ENCODE results near the gene VAPA. TPM values are rescaled to one million over a fixed set of nuclear protein-coding genes. Genes with fewer than 3 reads are reported as not detected.

The VAPA gene
- total RNA-seq, 1 donor from 2014 or later, result 130 TPM

DNA sequence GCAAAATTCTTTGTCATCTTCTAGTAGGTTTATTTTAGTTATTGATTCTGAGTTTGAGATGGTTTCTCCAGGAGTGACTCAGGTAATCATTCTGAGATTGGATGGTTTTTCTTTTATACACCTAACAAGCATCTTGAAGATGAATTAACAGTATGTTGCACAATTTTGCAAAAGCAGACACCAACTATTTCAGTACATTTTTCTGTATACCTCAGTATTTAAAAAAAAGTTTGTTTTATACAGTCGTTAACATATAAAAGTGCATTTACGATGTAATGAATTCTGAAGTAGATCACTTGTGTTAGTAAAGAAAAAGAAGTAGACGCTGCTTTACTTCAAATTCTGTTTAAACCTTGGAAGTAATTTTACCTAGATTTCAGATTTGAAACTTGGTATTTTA, 3.0 kb downstream of the VAPA start:
- H3K9me3 Mint-ChIP-seq, result no peaks in the 10 kb centered on the region
- H3K27me3 Mint-ChIP-seq (ENCODE audit: low read depth), result no peaks in the 10 kb centered on the region
- no peak for TF ChIP-seq CTCF (IDR thresholded peaks at IDR 0.05; ENCODE audit: unreplicated experiment)
- no peak for DNase-seq (ENCODE audit: low spot score in 2 of 2, unreplicated experiment in 2 of 2)
- H3K4me3 Mint-ChIP-seq, result no peak overlapping the region
- H3K36me3 Mint-ChIP-seq, result no peaks in the 10 kb centered on the region
- no peak overlapping the region for H3K27ac Mint-ChIP-seq
- H3K4me1 Mint-ChIP-seq, result peaks cover 21% of the 10 kb centered on the region

GRCh38 chr18:9918016-9918680, 4.3 kb downstream of the VAPA start:
- Mint-ChIP-seq H3K36me3 (no peaks in the 10 kb centered on the region), H3K27ac (no peak overlapping the region), H3K4me1 (peaks cover 18% of the 10 kb centered on the region), H3K27me3 (ENCODE audit: low read depth) (no peaks in the 10 kb centered on the region), H3K4me3 (no peak overlapping the region), H3K9me3 (no peaks in the 10 kb centered on the region)
- DNase-seq (ENCODE audit: low spot score in 2 of 2, unreplicated experiment in 2 of 2), result no peak
- TF ChIP-seq CTCF (IDR thresholded peaks at IDR 0.05; ENCODE audit: unreplicated experiment), result no peak

DNA sequence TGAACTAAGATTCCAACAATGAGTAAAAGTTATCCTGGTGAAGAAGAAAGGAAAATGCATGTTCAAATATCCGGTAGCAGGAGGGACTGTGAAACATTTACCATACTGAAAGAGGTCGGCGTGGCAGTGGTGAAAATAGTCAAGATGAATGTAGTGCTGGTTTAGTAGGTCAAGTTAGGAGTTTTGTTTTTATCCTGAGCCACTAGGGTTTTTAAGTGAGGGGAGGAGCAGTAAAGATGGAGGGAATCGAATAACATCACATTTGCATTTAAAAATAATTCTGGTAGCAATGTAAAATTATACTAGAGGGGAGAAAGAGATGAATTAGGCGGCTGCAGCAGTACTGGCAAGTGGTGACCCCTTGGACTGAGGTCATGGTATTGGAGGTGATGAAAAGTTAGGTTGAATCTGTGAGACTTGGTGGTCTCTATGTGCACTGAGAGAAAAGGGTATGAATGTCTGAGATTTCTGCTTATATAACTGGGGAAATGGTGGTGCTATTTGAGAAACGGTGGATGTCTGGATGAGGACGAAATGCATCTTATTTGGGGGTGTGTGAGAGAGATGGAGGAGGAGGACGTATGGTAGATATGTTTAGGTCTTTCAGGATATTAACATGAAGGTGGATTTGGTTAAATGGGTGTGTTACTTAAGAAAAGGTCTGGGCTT, 5.9 kb downstream of the VAPA start:
- no peaks in the 10 kb centered on the region for H3K27me3 Mint-ChIP-seq (ENCODE audit: low read depth)
- no peaks in the 10 kb centered on the region for H3K36me3 Mint-ChIP-seq
- no peaks in the 10 kb centered on the region for H3K9me3 Mint-ChIP-seq
- H3K4me3 Mint-ChIP-seq, result no peak overlapping the region
- no peak overlapping the region for H3K27ac Mint-ChIP-seq
- no peak for TF ChIP-seq CTCF (IDR thresholded peaks at IDR 0.05; ENCODE audit: unreplicated experiment)
- no peak for DNase-seq (ENCODE audit: low spot score in 2 of 2, unreplicated experiment in 2 of 2)
- peaks cover 24% of the 10 kb centered on the region for H3K4me1 Mint-ChIP-seq

DNA sequence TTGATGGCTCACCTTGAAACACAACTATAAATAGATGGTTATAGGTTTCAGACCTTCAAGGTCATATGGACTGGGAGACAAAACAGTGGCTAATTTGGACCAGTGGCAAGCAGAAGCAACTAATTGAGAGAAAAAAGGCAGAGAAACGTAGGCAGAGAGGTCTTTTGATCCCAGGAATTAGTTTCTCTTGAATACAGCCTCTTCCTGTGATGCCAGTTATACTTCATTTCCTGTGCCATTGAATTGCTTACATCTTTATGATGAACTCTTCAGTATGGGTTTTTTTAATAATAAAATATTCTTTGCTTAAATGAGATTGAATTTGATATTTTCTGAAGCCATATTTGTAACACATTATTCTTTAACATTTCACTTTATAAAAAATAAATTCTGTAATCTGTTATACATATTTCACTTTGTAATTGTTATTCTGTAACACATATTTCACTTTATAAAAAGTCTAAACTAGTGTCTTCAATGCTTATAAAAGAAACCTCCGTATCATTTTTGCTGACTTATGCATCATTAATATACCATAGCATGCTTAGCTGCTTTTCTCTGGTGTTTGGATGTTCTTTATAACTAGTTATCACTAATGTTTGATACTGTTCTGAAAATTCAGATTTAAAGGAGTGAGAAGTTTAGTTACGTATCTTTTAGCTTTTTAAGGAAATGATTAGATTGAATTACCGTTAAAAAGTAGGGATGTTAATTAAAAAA, 8.9 kb downstream of the VAPA start:
- Mint-ChIP-seq H3K27me3 (ENCODE audit: low read depth) (no peaks in the 10 kb centered on the region), H3K27ac (no peak overlapping the region), H3K4me1 (peaks cover 30% of the 10 kb centered on the region), H3K36me3 (no peaks in the 10 kb centered on the region), H3K9me3 (no peaks in the 10 kb centered on the region), H3K4me3 (no peak overlapping the region)
- no peak for TF ChIP-seq CTCF (IDR thresholded peaks at IDR 0.05; ENCODE audit: unreplicated experiment)
- DNase-seq (ENCODE audit: low spot score in 2 of 2, unreplicated experiment in 2 of 2), result no peak

- H3K27me3 Mint-ChIP-seq (ENCODE audit: low read depth), result no peaks in the 10 kb centered on the region
- no peaks in the 10 kb centered on the region for H3K9me3 Mint-ChIP-seq
- no peak overlapping the region for H3K4me3 Mint-ChIP-seq
- no peak for DNase-seq (ENCODE audit: low spot score in 2 of 2, unreplicated experiment in 2 of 2)
- H3K36me3 Mint-ChIP-seq, result no peaks in the 10 kb centered on the region
- TF ChIP-seq CTCF (IDR thresholded peaks at IDR 0.05; ENCODE audit: unreplicated experiment), result no peak
- H3K27ac Mint-ChIP-seq, result no peak overlapping the region
- H3K4me1 Mint-ChIP-seq, result peaks cover 35% of the 10 kb centered on the region
Measured at GRCh38 chr18:9924371-9924943, 10.6 kb downstream of the VAPA start.

All from mesothelial cell of epicardium (in vitro differentiated cells).